GM21737 (cell line): ENCODE results near the gene PIK3CB.
"Not testable (repeated sequence)": the region's sequence is repeated elsewhere in the genome, so short reads cannot be mapped to it uniquely, and the experiment has no call there.

Experiments used
- ATAC-seq: cut with Tn5 transposase; IDR thresholded peaks from one replicate; pipeline ENCODE4 v1.9.1; 2021; ENCODE audit warnings: mild to moderate bottlenecking, moderate library complexity; ENCODE audit not compliant: unreplicated experiment

The PIK3CB gene

GRCh38 chr3:138625707-138626365 lies 208.9 kb downstream of the PIK3CB start:
- no peak for ATAC-seq

GRCh38 chr3:138624518-138624917 lies 210.2 kb downstream of the PIK3CB start:
- no peak for ATAC-seq

GRCh38 chr3:138620431-138620830 lies 214.3 kb downstream of the PIK3CB start:
- no peak for ATAC-seq

GRCh38 chr3:138615462-138615861 lies 219.3 kb downstream of the PIK3CB start:
- no peak for ATAC-seq

- no peak for ATAC-seq
Measured at GRCh38 chr3:138609898-138610266, 224.8 kb downstream of the PIK3CB start.

- peak; percentile 71 for ATAC-seq
Measured at GRCh38 chr3:138608322-138609135, 226.2 kb downstream of the PIK3CB start, which contains the start of gene FAIM. FAIM (plus strand) TSS chr3:138608771; CDS start chr3:138619727, 10,956 bp downstream.

- not testable (repeated sequence) for ATAC-seq
Measured at GRCh38 chr3:138604106-138604595, 230.6 kb downstream of the PIK3CB start.
